Smooth muscle cell of the brain vasculature (primary cell): ENCODE results near the gene UBA3.

Experiments
- DNase-seq: peaks from one replicate; pipeline ENCODE4 v3.0.0-alpha.2; 2012; ENCODE audit warnings: low read depth, low spot score

The UBA3 gene

DNA sequence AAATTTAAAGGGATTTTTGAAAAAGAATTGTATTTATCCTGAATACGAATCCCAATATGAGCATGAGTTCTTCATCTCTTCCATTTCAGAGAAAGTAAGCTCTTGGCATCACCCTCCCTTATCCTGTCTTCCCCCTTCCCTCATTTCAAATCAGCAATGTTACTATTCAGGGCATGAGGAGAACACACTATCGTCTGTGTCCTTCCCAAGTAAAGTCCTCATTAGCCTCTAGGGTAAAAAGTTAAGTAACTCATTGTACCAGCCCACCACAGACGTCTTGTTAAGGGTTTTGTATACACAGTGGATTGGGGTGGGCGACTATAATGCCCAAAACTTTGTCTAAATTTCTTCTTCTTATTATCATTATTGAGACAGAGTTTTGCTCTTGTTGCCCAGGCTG lies 19.4 kb upstream of the UBA3 start:
- no peak for DNase-seq

DNA sequence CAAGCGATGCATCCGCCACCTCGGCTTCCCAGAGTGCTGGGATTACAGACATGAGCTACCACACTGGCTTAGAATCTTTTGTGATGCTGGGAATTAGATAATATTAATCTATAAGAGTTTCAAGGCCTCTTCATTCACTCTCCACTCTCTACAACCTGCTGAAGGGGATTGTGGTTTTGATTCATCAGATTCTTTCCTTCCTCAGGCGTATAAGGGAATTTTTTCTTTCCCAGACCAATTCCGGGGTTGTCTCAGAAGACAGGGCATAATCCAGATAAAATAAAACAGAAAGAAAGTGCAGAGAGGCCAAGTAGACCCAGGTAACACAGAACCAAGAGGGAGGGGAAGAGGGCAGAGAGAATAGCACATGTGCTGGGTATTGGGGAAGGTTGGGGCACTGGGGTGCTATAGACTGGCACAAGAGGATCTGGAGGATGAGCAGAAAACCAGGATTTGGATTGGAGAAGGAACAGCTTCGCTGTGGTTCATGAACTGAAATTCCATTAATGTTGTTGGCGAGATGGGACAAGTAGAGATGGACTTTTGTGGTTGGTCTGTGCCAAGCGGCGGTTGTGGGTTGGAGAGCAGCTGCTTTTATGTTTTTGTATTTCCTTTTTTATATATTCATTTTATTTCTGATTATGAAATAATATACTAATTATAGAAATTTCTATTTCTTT lies 17.4 kb upstream of the UBA3 start:
- DNase-seq: no peak

DNA sequence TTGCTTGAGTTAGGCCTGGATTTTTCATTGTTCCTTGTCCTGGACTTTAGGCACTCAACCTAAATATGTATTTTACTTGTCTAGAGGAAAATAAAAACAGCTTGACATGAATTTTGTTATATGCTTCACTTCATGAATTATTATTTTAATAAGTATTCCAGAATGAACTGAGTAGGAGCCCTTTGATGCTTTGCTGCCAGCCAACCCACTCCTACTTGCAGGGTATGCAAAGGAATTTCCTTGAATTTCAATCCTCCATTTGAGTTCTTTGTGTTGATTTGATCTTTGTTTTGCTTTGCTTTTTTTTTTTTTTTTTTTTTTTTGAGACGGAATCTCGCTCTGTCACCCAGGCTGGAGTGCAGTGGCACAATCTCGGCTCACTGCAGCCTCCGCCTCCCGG lies 16.1 kb upstream of the UBA3 start:
- DNase-seq: no peak

DNA sequence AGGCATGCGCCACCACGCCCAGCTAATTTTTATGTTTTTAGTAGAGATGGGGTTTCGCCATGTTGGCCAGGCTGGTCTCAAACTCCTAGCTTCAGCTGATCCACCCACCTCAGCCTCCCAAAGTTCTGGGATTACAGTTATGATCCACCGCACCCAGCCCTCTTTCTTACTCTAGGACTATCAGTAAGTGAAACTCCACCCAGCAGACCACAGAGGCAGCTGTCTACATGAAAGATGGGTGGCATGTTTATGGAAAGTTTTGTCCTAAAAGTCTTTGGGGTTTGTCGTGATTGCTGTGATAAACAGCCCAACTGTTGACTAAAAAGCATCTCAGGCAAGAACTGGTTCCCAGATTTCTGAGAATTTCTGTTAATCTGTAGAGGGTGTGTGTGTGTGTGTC lies 15.5 kb upstream of the UBA3 start:
- DNase-seq: no peak

DNA sequence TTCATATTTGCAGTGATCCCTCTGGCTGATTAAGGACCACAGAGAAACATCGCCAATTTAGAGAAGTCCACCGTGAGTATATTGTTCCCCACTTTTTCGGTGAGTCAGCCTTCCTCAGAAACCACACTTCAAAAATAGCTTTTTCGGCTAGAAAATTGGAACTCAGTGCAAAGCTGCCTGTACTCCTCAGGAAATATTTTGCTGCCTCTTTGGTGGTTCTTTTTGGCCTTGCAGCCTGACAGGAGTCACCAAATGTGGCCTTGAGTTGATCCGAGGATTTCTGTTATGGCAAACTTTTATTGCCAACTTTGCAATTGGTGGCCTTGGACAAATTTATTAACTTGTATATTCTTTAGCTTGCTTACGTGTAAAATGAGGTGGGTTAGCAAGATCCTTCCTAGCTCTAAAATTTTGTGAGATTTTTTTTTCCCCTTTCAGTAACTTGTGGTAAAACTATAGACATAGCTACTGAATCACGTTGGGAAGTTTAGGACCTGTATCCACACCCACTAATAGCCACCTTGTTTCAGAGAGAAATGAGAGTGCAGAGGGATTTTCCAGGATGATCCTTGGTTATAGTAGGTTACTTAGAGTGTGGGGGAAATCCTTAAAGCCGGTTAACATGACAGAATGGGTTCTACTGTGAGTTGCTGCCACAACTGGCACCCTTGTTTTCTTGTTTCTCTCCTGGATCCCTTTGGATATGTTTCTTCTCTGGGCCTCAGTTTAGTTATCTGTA lies 14.5 kb upstream of the UBA3 start:
- no peak for DNase-seq

DNA sequence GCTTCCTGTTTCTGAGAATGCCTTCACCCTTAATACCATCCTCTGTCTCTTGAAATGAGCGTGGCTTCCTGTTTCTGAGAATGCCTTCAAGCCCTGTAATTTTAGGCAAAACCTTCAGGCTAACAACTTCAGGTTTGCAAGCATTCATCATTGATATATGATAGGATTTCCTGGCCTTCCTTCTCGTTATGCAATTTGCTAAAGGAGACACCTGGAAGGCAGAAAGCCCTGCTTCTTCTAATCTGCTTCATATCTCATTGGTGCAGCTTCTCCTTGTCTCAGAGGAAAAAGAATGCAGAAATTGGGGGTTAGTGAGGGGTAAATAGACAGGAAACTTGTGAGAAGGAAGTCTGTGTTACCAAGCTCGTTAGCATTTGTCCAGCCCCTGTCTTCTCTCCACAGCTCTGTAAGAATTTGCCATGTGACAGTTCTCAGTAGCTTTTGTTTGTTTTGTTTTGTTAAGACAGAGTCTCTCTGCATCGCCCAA lies 11.9 kb upstream of the UBA3 start:
- DNase-seq: no peak

DNA sequence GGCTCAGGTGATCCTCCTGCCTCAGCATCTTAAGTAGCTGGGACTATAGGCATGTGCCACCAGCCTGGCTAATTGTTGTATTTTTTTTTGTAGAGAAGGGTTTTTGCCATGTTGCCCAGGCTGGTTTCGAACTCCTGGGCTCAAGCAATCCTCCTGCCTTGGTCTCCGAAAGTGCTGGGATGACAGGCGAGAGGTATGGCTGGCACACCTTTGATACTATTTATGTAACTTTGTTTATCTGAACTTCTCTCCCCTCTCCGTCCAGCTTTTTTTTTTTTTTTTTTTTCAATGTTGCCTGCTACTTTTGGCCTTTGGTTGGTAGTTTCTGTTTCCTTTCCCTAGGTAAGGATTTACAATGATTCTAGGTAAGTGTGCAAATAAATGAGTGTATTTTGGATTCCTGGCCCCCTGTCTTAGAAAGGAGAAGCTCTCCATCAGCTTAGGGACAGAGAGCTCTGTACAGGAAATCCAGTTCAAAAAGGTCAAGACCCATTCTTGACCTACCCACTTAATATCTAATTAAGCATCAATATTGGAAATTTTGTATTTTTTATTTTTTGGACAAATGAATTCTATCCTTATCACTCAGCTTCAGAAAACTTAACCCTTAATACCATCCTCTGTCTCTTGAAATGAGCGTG lies 11.3 kb upstream of the UBA3 start:
- no peak for DNase-seq

DNA sequence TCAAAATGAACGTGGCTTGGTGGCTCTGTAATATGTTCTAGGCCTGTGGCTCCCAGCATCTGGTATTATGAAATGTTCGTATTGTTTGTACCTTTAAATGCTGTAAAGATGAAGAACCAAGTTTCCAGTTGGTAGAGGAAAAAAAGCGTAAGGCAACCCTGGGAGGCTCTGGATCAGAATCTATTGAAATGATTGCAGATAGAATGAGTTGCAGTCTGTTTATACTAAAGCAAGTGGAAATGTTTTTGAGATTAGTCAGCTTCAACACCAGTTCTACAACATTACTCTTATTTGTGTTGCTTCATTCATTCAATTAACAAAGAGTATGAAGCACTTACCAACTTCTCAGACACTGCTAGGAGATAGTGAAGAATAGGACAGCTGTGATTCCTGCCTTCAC lies 9.9 kb upstream of the UBA3 start:
- no peak for DNase-seq

DNA sequence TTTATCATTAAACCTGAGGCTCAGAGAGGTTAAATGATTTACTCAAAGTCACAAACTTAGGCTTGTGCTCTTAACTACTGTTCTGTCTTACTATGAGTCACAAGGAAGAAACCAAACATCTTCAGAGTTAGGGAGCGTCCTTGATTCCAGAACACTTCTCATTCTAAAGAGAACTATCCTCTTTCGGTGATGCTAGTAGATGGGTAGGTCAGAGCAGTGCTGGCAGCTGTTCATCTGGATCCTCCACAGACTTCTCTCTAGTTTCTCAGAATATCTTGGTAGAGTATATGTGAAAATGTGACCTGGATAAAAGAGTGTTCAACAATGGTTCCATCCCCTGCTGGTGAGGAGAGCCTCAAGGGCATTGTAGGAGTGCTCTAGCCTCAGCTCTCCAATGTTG lies 7.9 kb upstream of the UBA3 start:
- no peak for DNase-seq

DNA sequence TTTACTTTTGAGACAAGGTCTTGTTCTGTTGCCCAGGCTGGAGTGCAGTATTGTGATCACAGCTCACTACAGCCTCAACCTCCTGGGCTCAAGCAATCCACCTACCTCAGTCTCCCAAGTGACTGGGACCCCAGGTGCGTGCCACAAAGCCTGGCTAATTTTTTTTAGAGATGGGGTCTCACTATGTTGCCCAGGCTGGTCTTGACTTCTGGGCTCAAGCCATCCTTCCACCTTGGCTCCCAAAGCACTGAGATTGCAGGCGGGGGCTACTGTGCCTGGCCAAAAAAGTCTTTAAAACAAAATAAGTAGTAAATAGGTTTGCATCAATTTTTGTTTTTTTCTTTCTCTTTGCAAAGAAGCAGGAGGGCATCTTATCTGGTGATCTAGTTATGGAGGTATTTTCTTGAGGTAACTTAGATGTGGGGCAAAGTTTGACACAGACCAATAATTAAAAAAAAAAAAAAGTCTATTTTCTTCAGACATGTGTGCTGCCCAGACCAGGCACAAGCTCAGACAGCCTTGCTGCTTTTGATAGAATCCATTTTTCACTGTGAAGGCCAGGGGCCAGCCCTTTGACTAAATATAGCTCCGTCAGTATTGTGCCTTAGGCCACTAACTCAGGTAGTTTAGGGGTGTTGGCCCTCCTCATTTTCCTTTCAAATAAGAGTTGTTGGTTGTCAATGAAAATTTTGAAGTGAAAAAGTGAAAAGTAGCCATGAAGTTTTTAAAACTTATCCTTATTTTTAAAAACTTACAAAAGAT lies 7.0 kb upstream of the UBA3 start:
- no peak for DNase-seq

DNA sequence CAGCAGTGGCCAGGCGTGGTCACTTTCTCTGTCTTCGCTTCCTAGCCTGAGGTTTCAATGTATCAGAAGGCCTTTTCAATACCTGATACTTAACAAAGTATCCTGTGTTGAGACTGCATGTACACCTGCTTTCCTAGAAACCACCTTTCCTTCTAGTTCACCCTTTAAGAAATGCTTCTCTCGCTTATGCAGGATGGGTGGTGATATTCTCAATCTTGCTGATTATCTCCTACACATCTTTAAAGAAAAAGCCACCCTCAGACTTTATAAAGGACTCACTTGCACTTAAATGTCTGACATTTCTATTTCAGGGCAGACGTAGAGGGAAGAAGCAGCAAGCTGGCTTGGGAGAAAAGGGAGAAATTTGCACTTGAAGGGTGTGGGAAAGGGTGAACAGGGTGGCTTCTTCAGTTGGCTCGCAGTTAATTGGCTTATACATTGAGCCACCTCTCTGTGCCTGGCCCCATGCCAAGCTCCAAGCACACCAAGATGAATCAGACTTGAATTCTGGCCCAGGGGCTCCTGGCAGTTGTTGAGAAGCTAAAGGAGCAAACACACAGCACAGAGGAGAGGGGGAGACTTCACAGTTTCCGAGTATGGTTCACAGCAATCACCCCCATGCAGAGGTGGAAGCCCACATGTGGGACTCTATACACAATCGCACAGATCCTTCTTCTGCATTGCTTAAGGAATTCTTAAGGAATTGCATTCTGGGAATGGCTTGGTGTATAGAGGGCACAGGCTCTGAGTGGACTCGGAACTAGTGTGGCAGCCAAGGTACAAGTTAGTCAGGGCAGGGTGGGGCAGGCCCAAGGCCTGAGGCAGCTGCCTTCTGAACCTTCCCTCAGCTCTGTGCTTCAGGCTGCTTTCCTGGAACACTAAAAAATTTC lies 5.9 kb upstream of the UBA3 start:
- peak; percentile 68 for DNase-seq

DNA sequence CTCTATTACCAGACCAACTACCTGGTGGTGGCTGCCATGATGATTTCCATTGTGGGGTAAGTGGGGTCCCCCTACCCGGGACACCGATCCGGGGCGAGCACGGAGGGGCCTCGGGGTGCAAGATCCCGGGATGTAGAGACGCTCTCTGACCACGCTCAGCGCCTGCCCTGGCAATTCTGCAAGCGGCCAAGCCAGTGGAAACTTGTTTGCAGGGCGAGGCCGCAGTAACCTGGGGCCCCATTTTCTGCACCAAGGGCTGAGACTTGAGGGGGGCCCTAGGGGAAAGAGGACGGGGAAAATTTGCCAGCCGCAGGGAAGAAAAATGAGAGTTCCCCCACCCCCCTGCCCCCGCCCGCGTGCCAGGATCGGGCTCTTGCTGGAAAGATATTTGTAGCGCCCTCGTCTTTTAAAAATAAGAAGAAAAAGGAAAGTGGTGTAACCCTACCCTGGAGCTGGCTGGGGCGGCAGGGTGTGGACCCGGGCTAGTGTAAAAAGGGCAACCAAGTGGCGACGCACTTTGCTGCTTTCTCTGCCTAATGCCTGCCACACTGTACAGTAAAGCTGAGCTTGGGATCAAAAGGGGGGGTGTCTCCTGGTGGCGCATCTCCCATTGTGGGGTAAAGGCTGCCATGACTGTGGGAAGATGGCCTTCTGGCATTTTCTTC lies 5.1 kb upstream of the UBA3 start:
- DNase-seq: no peak

DNA sequence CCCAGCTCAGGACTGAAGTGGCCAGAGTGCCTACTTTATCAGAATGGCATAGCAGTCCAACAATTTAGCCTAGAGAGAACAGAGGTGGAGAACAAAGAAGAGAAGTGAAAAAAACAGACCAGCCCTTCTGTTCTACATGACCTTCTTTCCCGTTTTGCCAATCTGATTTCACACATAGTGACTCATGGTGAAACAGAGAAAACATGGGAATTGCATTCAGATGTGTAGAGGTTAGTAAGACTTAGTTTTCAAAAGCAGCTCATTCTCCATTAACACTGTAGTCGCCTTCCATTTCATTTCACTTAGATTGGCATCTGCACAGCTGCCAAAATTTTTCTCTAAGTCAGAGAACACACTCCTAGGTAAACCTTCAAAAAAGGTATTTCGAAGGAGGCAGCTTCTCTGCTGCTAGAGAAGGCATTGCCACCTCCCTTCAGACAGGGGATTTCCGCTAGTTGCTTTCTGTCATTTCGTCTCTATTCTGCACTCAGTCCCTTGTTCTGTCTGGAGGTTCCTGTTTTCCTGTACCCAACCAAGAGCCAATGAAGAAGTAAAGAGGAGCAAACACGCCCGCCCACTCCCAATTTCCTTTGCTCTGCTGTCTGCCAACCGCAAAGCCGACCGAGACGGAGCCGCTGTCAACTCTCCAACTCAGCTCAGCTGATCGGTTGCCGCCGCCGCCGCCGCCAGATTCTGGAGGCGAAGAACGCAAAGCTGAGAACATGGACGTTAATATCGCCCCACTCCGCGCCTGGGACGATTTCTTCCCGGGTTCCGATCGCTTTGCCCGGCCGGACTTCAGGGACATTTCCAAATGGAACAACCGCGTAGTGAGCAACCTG lies 4.4 kb upstream of the UBA3 start, which contains the start of gene ARL6IP5:
ARL6IP5 (plus strand) TSS at position 612 of the 842 bp plus-strand sequence; CDS start at position 723, 111 bp downstream.
- DNase-seq: peak; percentile 81

DNA sequence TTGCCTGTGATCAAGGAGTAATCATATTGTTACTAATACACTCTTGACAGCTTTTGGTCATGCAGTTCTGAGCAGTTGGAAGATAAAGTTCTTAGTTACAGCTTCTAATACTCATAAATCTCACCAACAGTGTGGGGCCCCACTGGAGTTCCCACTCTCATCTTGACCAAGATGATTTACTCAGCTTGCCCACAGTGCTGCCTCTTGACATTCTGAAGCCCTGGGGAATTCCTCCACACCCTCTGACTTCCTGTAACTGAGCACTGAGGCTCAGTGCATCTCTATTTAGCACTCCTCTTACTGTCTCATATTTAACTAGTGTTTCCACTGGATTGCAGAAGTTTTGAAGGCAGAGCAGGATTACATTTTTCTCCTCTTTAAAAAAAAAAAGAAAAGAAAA lies 2.6 kb upstream of the UBA3 start:
- DNase-seq: no peak

DNA sequence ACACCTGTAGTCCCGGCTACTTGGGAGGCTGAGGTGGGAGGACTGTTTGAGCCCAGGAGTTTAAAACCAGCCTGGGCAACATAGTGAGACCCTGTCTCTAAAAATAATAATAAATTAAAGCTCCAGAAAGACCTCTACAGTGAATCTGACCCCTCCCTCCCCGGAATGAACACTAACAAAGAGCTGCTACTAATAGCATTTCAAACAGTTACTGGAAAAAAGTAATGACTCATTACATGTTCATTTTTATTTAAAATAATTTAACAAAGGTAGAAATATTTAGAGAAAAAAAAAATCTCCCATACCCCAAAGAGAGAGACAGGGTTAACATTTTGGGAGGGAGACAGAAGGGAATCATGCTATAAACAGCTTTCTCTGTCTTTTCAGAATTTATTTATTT lies 2.2 kb upstream of the UBA3 start:
- DNase-seq: no peak

DNA sequence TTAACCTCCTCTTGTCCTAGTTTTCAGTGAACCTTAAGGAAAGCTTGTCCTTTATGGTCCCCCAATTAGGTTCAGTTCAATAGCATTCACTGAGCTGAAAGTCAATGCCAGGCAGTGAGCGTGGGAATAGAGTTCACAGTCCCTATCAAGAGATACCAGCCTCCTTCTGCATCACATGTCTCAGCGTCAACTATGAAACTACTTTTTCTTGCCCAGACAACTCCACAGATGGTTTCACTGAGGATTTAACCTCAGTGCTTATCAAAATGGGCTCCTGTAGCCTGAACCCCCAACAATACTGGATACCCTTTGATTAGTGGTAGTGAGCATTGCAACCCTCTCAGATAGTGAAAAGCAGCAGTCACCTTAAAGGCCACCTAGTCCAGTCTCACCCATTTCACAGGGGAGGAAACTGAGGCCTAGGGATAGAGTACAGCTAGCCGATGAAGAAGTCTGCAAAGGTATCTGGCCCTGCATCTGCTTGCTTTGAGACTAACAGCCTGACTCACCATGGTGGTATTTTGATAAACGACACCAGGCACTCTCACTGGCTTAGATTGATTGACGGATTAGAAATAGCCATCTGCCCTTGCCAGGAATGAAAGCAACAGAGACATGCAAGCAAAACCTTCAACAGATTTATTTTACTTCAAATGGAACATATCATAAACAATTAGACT lies 1.6 kb upstream of the UBA3 start:
- DNase-seq: no peak

DNA sequence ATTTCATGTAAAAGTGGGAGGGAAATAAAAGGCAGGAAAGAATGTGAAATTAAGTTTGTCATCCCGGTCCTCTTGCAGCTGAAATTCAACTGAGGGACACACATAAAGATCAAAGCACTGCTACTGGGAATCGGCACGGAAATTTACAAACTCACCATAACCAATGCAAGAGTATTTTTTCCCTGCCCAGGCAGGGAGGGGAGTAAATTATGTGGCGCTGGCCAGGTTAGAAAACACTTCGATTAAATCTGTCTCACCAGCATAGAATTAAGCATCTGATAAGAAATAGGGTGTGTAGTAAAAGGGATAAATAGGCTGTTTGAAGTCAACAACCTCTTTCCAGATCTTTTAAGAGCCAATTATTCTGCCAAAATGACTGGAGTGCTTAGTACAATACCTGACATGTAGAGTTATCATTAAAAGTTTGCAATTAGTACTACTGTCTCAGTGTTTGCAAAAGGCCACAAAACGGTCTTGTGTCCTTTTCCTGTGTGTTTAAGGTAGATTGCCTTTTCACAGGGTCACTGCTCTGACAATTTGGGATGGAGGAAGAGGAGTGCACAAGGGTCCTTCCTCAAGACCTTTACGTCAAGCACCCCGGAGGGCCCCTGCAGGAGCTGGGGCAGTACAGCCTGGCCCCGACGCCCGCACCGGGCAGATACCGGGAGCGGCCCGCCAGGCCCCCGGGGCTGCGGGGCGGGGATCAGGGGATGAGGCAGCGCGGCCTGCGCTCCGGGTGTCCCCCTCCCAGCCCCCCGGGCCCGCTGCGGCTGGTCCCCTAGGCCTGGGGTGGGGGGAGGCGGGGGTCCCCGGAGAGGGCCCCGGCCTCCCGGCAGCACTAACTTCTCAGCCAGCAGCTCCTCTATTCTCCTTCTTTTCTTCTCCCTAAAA lies 651 bp downstream of the UBA3 start:
- no peak for DNase-seq

DNA sequence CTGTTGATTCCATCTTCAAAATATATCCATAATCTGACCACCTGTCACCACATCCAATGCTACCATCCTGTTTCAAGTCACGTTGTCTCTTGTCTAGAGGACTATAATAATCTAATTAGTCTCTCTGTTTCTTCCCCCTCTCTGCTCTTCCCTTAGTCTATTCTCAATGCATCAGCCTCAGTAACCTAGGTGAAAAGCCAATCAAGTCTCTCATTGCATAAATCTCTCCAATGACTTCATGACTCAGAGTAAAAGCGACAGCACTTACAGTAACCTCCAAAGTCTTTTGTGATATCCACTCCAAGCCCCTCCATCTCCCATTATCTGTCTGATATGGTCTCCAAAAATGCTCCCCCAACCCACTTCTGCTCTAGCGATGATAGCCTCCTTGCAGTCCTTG lies 7.2 kb downstream of the UBA3 start:
- DNase-seq: no peak
